T follicular helper cell (primary cell): Measurements from ENCODE around the gene TMEM134.

Source experiments
- DNase-seq: peaks from one replicate; pipeline ENCODE4 v3.0.0-alpha.2; 2020; ENCODE audit warnings: low read depth

Gene TMEM134

DNA sequence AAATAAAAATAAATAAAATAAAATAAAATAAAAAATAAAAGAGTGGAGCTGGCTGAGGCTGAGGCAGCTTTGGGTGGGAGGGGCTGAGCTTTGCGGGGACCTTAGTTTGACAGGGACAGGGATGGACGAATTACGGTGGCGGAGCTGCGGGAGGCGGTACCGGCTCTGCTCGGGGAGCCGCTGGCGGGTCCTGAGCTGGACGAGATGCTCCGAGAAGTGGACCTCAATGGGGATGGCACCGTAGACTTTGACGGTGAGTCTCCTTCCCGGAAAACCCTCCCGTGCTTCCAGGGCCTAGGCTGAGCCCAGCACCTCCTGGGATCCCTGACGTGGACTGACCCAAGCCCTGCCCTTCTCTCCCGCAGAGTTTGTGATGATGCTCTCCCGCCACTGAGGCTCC lies 10.8 kb downstream of the TMEM134 start:
- no peak for DNase-seq

DNA sequence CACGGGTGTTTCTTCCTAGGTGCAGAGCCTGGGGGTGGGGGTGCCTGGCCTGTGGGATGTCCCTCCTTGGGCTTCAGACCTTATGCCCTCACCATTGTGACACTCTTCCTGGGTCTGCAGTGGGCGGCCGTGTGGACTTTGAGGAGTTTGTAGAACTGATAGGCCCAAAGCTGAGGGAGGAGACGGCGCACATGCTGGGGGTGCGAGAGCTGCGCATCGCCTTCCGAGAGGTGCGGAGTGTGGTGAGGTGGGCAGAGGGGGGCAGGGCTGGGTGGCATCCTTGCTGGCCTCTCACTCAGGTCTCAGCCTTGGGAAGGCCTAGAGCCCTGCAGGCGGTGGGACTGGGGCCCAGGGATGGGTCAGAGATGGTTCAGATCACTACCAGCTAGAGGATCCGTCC lies 11.6 kb downstream of the TMEM134 start:
- DNase-seq = no peak

DNA sequence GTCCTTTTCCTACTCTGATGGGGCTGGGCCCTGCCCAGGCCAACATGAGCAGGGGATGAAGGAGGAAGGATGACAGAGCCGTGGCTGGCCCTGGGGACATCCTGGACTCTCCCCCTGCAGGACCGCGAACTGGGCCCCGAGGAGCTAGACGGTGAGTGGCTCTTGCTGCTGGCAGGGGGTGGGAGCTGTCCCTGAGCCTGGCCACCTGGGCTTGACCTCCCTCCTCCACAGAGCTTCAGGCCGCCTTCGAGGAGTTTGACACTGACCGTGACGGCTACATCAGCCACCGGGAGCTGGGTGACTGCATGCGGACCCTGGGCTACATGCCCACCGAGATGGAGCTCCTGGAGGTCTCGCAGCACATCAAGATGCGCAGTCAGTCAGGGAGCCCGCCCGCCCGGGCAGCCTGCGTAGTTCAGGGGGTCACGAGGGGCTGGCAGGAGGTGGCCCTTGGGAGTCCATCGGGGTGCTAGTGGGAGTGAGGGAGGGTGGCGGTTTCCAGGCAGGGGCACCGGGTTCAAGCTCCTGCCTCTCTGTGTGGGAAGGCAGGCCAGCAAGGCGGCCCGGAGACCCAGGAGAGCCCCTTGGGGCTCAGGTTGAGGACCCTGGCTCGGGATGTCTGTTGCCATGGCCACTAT lies 12.9 kb downstream of the TMEM134 start:
- DNase-seq = no peak

- no peak for DNase-seq
These were observed 14.0 kb downstream of the TMEM134 start, which contains the start of gene CABP4 for GRCh38 chr11:67455054-67455453. Gene CABP4, plus strand, starts transcription at chr11:67455354. Its CDS starts 70 bp downstream, at chr11:67455424.

- DNase-seq = no peak
These were observed 15.0 kb downstream of the TMEM134 start for GRCh38 chr11:67453816-67454732.

- no peak for DNase-seq
These were observed 16.7 kb downstream of the TMEM134 start, which contains the start of gene GPR152 for GRCh38 chr11:67452141-67452952. Gene GPR152, minus strand, starts transcription at chr11:67452729. Its CDS starts 5 bp downstream, at chr11:67452724.

DNA sequence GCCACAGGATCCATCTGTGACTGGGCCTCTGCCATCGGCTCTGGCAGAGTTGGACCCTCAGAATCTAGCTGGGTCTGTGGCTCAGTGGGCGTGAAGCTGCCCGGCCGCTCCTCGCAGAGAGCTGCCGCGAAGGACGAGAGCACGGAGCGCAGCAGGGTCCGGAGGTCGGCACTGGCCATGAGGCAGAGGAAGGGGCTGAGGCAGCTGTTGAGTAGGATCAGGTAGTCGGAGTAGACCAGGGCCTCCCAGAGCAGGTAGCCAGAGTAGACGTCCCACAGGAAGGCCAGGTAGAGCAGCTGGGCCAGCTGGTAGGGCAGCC lies 17.4 kb downstream of the TMEM134 start:
- DNase-seq = no peak

DNA sequence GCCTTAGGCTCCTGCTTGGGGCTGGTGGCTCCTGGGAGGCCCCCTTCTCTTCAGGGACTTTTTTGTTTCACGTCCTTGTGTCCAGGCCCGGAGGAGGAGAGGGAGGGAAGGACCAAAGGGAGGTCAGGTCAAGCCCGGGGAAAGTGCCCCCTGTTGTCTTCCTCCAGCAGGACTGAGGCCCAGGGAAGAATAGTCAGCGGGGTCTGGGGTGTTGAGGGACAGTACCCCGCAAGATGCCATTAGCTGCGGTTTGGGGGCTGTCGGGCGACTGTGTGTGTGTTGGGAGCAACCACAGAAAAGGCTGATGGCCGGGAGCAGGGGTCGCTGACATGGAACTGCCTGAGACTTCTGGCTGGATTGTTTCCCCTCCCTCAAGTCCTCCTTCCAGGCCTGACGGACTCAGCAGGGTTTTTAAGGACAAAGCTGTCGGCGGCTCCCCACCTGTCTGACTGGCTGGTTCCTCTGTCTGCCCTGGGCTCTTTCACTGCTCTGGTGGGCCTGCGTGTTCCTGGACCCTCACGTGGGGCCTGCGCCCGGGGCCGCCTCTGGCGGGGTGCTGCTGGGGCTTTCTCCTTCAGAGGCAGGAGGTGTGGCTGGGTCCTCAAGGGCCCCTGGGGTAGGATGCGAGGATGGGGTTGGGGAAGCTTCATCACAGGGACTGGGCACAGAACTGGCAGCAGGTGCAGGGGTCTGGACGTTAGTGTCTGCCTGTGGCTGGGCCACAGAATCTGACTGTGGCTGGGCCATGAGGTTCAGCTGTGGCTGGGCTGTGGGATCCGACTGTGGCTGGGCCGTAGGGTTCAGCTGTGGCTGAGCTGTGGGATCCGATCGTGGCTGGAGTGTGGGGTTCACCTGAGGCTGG lies 18.0 kb downstream of the TMEM134 start:
- DNase-seq = no peak

- no peak for DNase-seq
These were observed 19.8 kb downstream of the TMEM134 start for GRCh38 chr11:67449116-67449844.

- no peak for DNase-seq
These were observed 20.8 kb downstream of the TMEM134 start for GRCh38 chr11:67448220-67448609.

GRCh38 chr11:67445515-67445914 lies 23.5 kb downstream of the TMEM134 start:
- DNase-seq = no peak

DNA sequence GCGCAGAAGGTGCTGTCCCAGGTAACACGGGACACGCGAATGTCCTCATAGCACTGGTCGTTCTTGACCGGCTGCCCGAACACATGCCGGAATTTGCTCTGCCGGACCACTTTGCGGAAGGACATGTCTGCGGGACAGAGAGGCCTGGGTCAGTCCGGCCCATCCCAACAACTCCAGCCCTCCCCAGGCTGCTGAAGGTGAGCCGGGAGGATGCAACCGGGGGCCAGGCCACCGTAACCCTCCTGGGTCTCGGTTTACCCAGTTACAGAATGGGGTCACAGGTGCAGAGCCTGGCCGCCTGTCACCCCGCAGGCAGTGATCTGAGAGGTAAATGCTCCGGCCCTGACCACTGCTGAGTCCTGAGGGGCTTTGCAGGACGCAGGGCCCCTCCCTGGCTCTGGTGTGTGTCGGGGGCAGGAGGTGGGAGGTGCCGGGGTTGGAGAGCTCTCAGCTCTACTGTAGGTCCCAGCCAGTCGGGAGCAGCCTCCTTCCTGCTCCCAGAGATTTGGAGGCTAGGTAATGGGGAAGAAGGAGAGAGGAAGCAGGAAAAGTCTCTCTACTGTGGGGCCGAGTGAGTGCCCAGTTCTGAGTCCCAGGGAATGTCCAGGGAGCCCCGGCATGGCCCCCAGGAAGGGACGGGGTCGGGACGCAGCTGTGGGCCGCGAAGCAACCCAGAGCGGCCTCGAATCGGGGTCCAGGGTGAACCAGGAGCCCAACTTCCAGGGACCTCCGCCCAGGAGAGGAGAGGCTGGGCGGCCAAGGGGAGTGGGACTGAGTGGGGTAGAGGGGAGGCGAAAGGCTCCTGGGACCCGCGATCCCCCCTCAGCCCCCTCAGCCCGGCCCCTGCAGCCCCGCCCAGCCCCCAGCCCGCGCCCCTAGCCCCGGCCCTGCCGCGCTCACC lies 26.3 kb downstream of the TMEM134 start:
- no peak for DNase-seq

- no peak for DNase-seq
These were observed 27.2 kb downstream of the TMEM134 start for GRCh38 chr11:67441731-67442351.

- DNase-seq = no peak
These were observed 27.9 kb downstream of the TMEM134 start for GRCh38 chr11:67441098-67441563.

DNA sequence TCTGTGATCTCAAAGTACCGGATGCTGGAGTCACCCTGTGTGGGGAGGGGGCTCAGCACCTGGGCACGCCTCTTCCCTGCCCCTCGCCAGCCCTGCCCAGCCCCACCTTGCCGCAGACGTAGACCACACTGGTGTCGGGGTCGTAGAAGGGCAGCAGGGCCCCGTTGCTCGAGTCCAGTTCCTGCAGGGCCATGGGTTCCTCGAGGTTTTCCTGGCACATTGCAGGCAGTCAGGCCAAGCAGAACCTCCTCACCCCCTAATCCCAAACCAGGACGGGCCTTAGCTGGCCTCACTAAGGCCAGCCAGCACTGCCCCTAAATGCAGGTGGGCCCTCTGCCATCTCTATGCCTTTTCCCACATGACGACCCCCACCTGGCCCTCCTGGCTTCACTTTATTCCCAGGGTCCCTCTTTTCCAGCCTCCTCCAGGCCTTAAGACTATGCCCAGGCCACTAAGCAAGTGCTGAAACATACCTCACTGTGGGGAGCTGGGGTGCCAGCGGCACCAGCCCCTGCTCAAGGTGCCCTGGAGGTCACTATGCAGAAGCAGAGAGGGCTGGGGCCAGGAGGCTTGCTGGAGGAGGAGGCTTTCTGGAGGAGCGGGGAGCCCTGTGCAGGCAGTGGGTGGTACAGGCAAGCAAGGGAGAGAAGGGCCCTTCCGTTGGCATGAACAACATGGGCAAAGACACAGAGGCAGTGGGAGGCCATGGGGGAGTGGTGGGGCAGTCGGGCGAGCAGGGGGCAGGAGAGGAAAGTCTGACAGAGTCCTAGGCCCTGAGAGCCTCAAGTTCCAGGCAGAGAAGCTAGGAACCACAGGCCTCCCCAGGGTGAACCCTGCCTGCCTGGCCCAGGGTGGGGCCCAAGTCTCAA lies 28.6 kb downstream of the TMEM134 start:
- DNase-seq = no peak

- DNase-seq = no peak
These were observed 29.5 kb downstream of the TMEM134 start for GRCh38 chr11:67439321-67440228.
